Measurements from ENCODE around the gene PHF14. TPM values are rescaled to one million over a fixed set of nuclear protein-coding genes. Genes with fewer than 3 reads are reported as not detected.

The PHF14 gene
- polyA plus RNA-seq, 3 donors from 2014 or later: 4.5 to 10.9 (median 7.0) TPM

GRCh38 chr7:11176985-11177555, 203.4 kb downstream of the PHF14 start:
- peaks cover 0 to 2% (median 0%) of the 10 kb centered on the region in 3 donors for H3K27me3 Mint-ChIP-seq (ENCODE audit: low read depth in 3 of 3)
- H3K9me3 Mint-ChIP-seq: no peaks in the 10 kb centered on the region
- H3K36me3 Mint-ChIP-seq: no peaks in the 10 kb centered on the region
- no peak overlapping the region for H3K27ac Mint-ChIP-seq
- no peaks in the 10 kb centered on the region for H3K4me1 Mint-ChIP-seq
- no peak for DNase-seq
- no peak overlapping the region for H3K4me3 Mint-ChIP-seq

GRCh38 chr7:11177793-11178192, 204.1 kb downstream of the PHF14 start:
- H3K27me3 Mint-ChIP-seq (ENCODE audit: low read depth in 3 of 3): peaks cover 0 to 2% (median 0%) of the 10 kb centered on the region in 3 donors
- no peaks in the 10 kb centered on the region for H3K9me3 Mint-ChIP-seq
- no peaks in the 10 kb centered on the region for H3K36me3 Mint-ChIP-seq
- no peaks in the 10 kb centered on the region for H3K4me1 Mint-ChIP-seq
- no peak for DNase-seq
- H3K27ac Mint-ChIP-seq: no peak overlapping the region
- H3K4me3 Mint-ChIP-seq: no peak overlapping the region

GRCh38 chr7:11181590-11181989, 207.9 kb downstream of the PHF14 start:
- Mint-ChIP-seq H3K36me3 (no peaks in the 10 kb centered on the region), H3K4me1 (no peaks in the 10 kb centered on the region), H3K4me3 (no peak overlapping the region), H3K27me3 (ENCODE audit: low read depth in 3 of 3) (peaks cover 0 to 2% (median 2%) of the 10 kb centered on the region in 3 donors), H3K9me3 (peaks cover 0 to 4% (median 0%) of the 10 kb centered on the region in 6 donors), H3K27ac (no peak overlapping the region)
- no peak for DNase-seq

- Mint-ChIP-seq H3K27me3 (ENCODE audit: low read depth in 3 of 3) (peaks cover 0 to 2% (median 2%) of the 10 kb centered on the region in 3 donors), H3K4me1 (no peaks in the 10 kb centered on the region), H3K27ac (no peak overlapping the region), H3K4me3 (no peak overlapping the region), H3K36me3 (no peaks in the 10 kb centered on the region), H3K9me3 (peaks cover 0 to 4% (median 0%) of the 10 kb centered on the region in 6 donors)
- DNase-seq: no peak
These were observed 209.1 kb downstream of the PHF14 start for GRCh38 chr7:11182736-11183135.

- DNase-seq: no peak
- Mint-ChIP-seq H3K4me3 (no peak overlapping the region), H3K36me3 (no peaks in the 10 kb centered on the region), H3K9me3 (peaks cover 0 to 4% (median 0%) of the 10 kb centered on the region in 6 donors), H3K27ac (no peak overlapping the region), H3K4me1 (no peaks in the 10 kb centered on the region), H3K27me3 (ENCODE audit: low read depth in 3 of 3) (peaks cover 0 to 2% (median 0%) of the 10 kb centered on the region in 3 donors)
These were observed 211.6 kb downstream of the PHF14 start for GRCh38 chr7:11185179-11185815.

GRCh38 chr7:11188529-11189310, 215.0 kb downstream of the PHF14 start:
- Mint-ChIP-seq H3K4me3 (no peak overlapping the region), H3K27ac (no peak overlapping the region), H3K27me3 (ENCODE audit: low read depth in 3 of 3) (peaks cover 2 to 5% (median 4%) of the 10 kb centered on the region in 3 donors), H3K36me3 (no peaks in the 10 kb centered on the region), H3K4me1 (no peaks in the 10 kb centered on the region), H3K9me3 (peaks cover 0 to 4% (median 0%) of the 10 kb centered on the region in 6 donors)
- DNase-seq: no peak

GRCh38 chr7:11191081-11191480, 217.4 kb downstream of the PHF14 start:
- no peak for DNase-seq
- Mint-ChIP-seq H3K4me3 (no peak overlapping the region), H3K27me3 (ENCODE audit: low read depth in 3 of 3) (peaks cover 1 to 5% (median 2%) of the 10 kb centered on the region in 3 donors), H3K36me3 (no peaks in the 10 kb centered on the region), H3K9me3 (no peaks in the 10 kb centered on the region), H3K4me1 (no peaks in the 10 kb centered on the region), H3K27ac (no peak overlapping the region)

- no peak overlapping the region for H3K27ac Mint-ChIP-seq
- no peaks in the 10 kb centered on the region for H3K9me3 Mint-ChIP-seq
- H3K4me1 Mint-ChIP-seq: no peaks in the 10 kb centered on the region
- H3K36me3 Mint-ChIP-seq: no peaks in the 10 kb centered on the region
- H3K4me3 Mint-ChIP-seq: no peak overlapping the region
- no peak for DNase-seq
- H3K27me3 Mint-ChIP-seq (ENCODE audit: low read depth in 3 of 3): peaks cover 1 to 5% (median 2%) of the 10 kb centered on the region in 3 donors
These were observed 218.0 kb downstream of the PHF14 start for GRCh38 chr7:11191574-11192220.

- Mint-ChIP-seq H3K9me3 (no peaks in the 10 kb centered on the region), H3K27ac (no peak overlapping the region), H3K27me3 (ENCODE audit: low read depth in 3 of 3) (peaks cover 1 to 5% (median 2%) of the 10 kb centered on the region in 3 donors), H3K4me3 (no peak overlapping the region), H3K4me1 (no peaks in the 10 kb centered on the region), H3K36me3 (no peaks in the 10 kb centered on the region)
- no peak for DNase-seq
These were observed 218.8 kb downstream of the PHF14 start for GRCh38 chr7:11192506-11192905.

GRCh38 chr7:11193131-11193867, 219.6 kb downstream of the PHF14 start:
- Mint-ChIP-seq H3K36me3 (no peaks in the 10 kb centered on the region), H3K9me3 (no peaks in the 10 kb centered on the region), H3K27ac (no peak overlapping the region), H3K4me1 (no peaks in the 10 kb centered on the region), H3K4me3 (no peak overlapping the region), H3K27me3 (ENCODE audit: low read depth in 3 of 3) (peaks cover 1 to 5% (median 2%) of the 10 kb centered on the region in 3 donors)
- DNase-seq: no peak

GRCh38 chr7:11193888-11194287, 220.2 kb downstream of the PHF14 start:
- DNase-seq: no peak
- H3K27ac Mint-ChIP-seq: no peak overlapping the region
- peaks cover 1 to 5% (median 2%) of the 10 kb centered on the region in 3 donors for H3K27me3 Mint-ChIP-seq (ENCODE audit: low read depth in 3 of 3)
- no peaks in the 10 kb centered on the region for H3K36me3 Mint-ChIP-seq
- no peaks in the 10 kb centered on the region for H3K4me1 Mint-ChIP-seq
- no peak overlapping the region for H3K4me3 Mint-ChIP-seq
- no peaks in the 10 kb centered on the region for H3K9me3 Mint-ChIP-seq

GRCh38 chr7:11194492-11194891, 220.8 kb downstream of the PHF14 start:
- no peak overlapping the region for H3K27ac Mint-ChIP-seq
- no peak overlapping the region for H3K4me3 Mint-ChIP-seq
- DNase-seq: no peak
- no peaks in the 10 kb centered on the region for H3K36me3 Mint-ChIP-seq
- no peaks in the 10 kb centered on the region for H3K9me3 Mint-ChIP-seq
- H3K27me3 Mint-ChIP-seq (ENCODE audit: low read depth in 3 of 3): peaks cover 1 to 5% (median 2%) of the 10 kb centered on the region in 3 donors
- H3K4me1 Mint-ChIP-seq: no peaks in the 10 kb centered on the region

GRCh38 chr7:11195502-11195901, 221.8 kb downstream of the PHF14 start:
- H3K27ac Mint-ChIP-seq: no peak overlapping the region
- no peaks in the 10 kb centered on the region for H3K9me3 Mint-ChIP-seq
- no peaks in the 10 kb centered on the region for H3K36me3 Mint-ChIP-seq
- H3K4me3 Mint-ChIP-seq: no peak overlapping the region
- H3K4me1 Mint-ChIP-seq: no peaks in the 10 kb centered on the region
- H3K27me3 Mint-ChIP-seq (ENCODE audit: low read depth in 3 of 3): peaks cover 1 to 5% (median 2%) of the 10 kb centered on the region in 3 donors
- no peak for DNase-seq
